ENCODE measurements around the gene CTIF.

Gene CTIF

DNA sequence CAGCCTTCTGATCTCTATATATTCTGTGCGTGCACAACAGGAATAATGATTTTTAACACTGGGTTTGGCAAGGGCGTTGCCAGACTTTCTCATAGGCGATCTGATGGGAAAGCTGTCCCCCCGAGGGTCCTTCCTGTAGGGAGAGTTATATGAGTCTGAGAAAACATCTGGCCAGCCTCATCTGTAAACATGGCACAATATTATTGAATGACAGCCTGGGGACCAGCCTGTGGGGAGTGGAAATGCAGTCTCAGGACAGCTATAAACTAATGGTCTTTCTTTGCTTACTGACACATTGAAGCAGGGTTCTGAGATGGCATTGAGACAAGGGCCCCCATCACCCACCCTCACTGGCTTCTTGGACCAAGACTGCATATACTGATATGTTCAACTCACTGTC, 62.5 kb downstream of the CTIF start:
- no peak for DNase-seq (ENCODE audit: low read depth, low spot score)
- WGBS (ENCODE audit: insufficient coverage, insufficient read length), result no CpG with 5 or more reads among the region's 4 CpGs
- Histone ChIP-seq H3K27ac (ENCODE audit: low read length) (no peak overlapping the region), H3K27me3 (ENCODE audit: control insufficient read depth, insufficient read depth, low read length) (no peaks in the 10 kb centered on the region), H3K36me3 (ENCODE audit: control insufficient read depth, insufficient read depth, low read length) (no peaks in the 10 kb centered on the region), H3K9me3 (ENCODE audit: control insufficient read depth, insufficient read depth, low read length) (no peaks in the 10 kb centered on the region), H3K4me3 (ENCODE audit: low read length) (no peak overlapping the region), H3K4me1 (ENCODE audit: control insufficient read depth, insufficient read depth, low read length) (0 out of 2 replicates have a peak, but pooled peaks cover 1% of the 10 kb centered on the region)

DNA sequence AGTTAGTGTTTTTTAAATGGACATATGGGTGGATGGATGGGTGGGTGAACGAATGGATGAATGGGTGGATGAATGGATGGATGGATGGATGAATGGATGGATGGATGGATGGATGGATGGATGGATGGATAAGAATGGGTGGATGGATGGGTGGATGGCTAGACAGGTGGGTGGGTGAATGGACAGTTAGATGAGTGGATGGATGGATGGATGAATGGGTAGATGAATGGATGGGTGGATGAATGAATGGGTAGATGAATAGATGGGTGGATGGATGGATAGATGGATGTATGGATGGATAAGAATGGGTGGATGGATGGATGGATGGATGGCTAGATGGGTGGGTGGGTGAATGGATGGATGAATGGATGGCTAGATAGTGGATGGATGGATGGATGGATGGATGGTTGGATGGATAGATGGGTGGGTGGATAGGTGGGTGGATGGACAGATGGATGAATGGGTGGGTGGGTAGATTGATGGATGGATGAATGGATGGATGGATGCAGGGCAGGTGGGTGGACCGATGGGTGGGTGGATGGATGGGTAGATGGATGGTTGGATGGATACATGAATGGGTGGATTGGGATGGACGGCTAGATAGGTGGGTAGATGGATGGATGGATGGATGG, 64.0 kb downstream of the CTIF start:
- DNase-seq (ENCODE audit: low read depth, low spot score), result no peak
- H3K9me3 ChIP-seq (ENCODE audit: control insufficient read depth, insufficient read depth, low read length), result no peaks in the 10 kb centered on the region
- no peaks in the 10 kb centered on the region for H3K36me3 ChIP-seq (ENCODE audit: control insufficient read depth, insufficient read depth, low read length)
- H3K4me1 ChIP-seq (ENCODE audit: control insufficient read depth, insufficient read depth, low read length), result 0 out of 2 replicates have a peak, but pooled peaks cover 1% of the 10 kb centered on the region
- H3K27ac ChIP-seq (ENCODE audit: low read length), result no peak overlapping the region
- 100% methylated on average over 1 of the region's 3 CpGs for WGBS (ENCODE audit: insufficient coverage, insufficient read length)
- no peaks in the 10 kb centered on the region for H3K27me3 ChIP-seq (ENCODE audit: control insufficient read depth, insufficient read depth, low read length)
- no peak overlapping the region for H3K4me3 ChIP-seq (ENCODE audit: low read length)

DNA sequence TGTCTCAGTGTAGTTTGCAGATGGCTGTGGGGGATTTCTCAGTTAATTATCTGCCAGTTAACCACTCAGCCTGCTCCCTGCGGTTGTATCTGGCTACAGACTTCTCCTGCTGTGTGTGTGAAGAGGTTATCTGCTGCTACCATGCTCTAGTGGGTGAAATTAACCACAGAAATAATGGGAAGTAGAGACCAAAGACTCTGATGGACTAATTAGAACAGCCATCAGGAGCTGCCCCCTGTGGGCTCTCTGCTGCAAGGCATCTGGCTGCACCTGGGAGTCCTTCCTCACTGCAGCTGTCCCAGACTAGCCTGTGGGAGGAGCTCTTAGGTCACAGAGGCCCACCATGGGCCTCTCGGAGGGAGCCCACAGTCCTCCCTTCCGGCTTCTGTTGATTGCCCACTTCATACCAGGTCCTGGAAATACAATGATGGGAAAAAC, 66.6 kb downstream of the CTIF start:
- 0 out of 2 replicates have a peak, but pooled peaks cover 1% of the 10 kb centered on the region for H3K4me1 ChIP-seq (ENCODE audit: control insufficient read depth, insufficient read depth, low read length)
- H3K27ac ChIP-seq (ENCODE audit: low read length), result no peak overlapping the region
- no peaks in the 10 kb centered on the region for H3K27me3 ChIP-seq (ENCODE audit: control insufficient read depth, insufficient read depth, low read length)
- H3K9me3 ChIP-seq (ENCODE audit: control insufficient read depth, insufficient read depth, low read length), result no peaks in the 10 kb centered on the region
- H3K36me3 ChIP-seq (ENCODE audit: control insufficient read depth, insufficient read depth, low read length), result no peaks in the 10 kb centered on the region
- DNase-seq (ENCODE audit: low read depth, low spot score), result peak; percentile 55
- no CpG with 5 or more reads among the region's 3 CpGs for WGBS (ENCODE audit: insufficient coverage, insufficient read length)
- no peak overlapping the region for H3K4me3 ChIP-seq (ENCODE audit: low read length)

DNA sequence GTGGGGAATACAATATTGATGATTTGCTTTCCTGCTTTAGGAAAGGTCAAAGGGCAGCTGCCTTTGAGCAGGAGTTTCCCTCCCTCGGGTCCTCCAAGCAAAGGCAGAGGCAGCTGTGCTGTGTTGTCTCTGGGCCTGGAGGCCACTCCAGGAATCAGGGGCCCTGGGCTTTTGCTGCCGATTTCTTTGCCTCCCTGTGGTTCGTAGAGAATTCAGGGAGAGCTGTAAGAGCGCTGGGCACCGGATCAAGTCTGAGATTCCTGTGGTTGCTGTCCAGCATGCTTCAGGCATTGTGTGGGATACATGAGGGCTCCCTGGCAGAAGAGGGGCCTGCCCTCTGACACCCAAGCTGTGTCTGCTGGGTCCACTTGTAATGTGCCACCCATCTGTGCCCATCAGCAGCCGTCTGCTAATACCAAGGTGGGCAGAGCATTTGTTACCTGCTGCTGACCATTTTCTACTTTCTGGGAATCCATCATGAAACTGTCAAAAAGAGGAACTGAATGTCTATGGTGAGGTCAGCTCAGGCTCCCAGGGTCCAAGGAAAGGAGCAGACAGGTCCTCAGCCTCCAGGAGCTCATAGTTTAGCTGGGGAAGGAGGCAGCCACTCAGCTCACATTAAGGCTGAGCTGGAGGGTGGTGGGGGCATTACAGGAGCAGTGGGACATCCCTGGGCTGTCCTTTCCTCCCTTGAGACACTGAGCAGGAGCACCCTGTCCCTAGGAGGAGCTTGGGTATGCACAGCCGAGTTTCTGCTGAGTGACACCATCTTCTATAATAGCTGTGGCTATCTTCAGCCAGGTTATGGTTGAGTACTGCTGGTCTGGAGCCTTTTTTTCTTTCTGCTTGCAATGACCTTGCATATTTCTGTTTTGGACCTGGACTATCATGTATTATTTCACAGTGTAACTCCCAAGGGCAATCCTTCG, 68.5 kb downstream of the CTIF start:
- H3K27ac ChIP-seq (ENCODE audit: low read length), result no peak overlapping the region
- DNase-seq (ENCODE audit: low read depth, low spot score), result no peak
- H3K27me3 ChIP-seq (ENCODE audit: control insufficient read depth, insufficient read depth, low read length), result no peaks in the 10 kb centered on the region
- H3K9me3 ChIP-seq (ENCODE audit: control insufficient read depth, insufficient read depth, low read length), result no peaks in the 10 kb centered on the region
- WGBS (ENCODE audit: insufficient coverage, insufficient read length), result no CpG with 5 or more reads among the region's 8 CpGs
- no peak overlapping the region for H3K4me3 ChIP-seq (ENCODE audit: low read length)
- no peaks in the 10 kb centered on the region for H3K36me3 ChIP-seq (ENCODE audit: control insufficient read depth, insufficient read depth, low read length)
- 0 out of 2 replicates have a peak, but pooled peaks cover 1% of the 10 kb centered on the region for H3K4me1 ChIP-seq (ENCODE audit: control insufficient read depth, insufficient read depth, low read length)

DNA sequence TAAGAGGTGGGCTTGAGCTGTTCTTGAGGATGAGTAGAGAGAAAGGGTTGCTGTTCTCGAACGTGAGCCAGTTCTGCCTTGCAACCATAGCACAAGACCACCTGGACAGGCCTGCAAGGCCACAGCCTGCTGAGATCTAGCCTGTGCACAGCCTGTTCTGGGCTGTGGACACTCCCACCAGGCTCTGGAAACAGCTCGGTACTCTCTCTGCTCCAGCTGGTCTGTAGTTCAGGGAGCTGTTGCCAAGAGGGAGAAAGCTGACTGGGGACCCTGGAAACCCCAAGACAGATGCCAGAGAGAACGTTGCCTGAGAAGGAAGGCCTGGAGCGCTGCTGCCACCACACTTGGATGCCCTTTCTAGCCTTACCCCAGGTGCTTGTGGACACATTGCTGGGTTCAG, 69.8 kb downstream of the CTIF start:
- WGBS (ENCODE audit: insufficient coverage, insufficient read length), result no CpG with 5 or more reads among the region's 5 CpGs
- Histone ChIP-seq H3K27me3 (ENCODE audit: control insufficient read depth, insufficient read depth, low read length) (no peaks in the 10 kb centered on the region), H3K4me3 (ENCODE audit: low read length) (no peak overlapping the region), H3K9me3 (ENCODE audit: control insufficient read depth, insufficient read depth, low read length) (no peaks in the 10 kb centered on the region), H3K4me1 (ENCODE audit: control insufficient read depth, insufficient read depth, low read length) (peaks cover 5% of the 10 kb centered on the region), H3K27ac (ENCODE audit: low read length) (no peak overlapping the region), H3K36me3 (ENCODE audit: control insufficient read depth, insufficient read depth, low read length) (no peaks in the 10 kb centered on the region)
- no peak for DNase-seq (ENCODE audit: low read depth, low spot score)

DNA sequence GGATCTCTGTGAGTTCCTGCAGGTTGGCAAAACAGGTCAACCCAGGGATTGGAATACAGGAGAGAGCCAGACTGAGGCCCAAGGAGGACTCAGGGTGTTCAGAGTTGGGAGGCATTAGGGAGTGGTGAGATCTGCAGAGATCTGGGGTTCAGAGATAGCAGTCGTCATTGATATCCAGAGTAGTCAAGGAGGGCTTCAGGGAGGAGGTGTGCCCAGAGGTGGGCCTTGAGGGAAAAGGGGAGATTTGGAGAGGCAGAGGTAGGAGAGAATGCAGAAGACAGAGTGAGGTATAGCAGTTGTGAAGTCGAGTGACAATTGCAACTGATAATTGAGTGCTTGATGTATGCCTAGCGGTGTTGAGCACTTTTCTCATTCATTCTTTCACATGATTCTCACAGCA, 70.3 kb downstream of the CTIF start:
- no CpG with 5 or more reads among the region's 3 CpGs for WGBS (ENCODE audit: insufficient coverage, insufficient read length)
- Histone ChIP-seq H3K4me3 (ENCODE audit: low read length) (no peak overlapping the region), H3K9me3 (ENCODE audit: control insufficient read depth, insufficient read depth, low read length) (no peaks in the 10 kb centered on the region), H3K36me3 (ENCODE audit: control insufficient read depth, insufficient read depth, low read length) (no peaks in the 10 kb centered on the region), H3K27ac (ENCODE audit: low read length) (no peak overlapping the region), H3K4me1 (ENCODE audit: control insufficient read depth, insufficient read depth, low read length) (peaks cover 7% of the 10 kb centered on the region), H3K27me3 (ENCODE audit: control insufficient read depth, insufficient read depth, low read length) (no peaks in the 10 kb centered on the region)
- no peak for DNase-seq (ENCODE audit: low read depth, low spot score)

DNA sequence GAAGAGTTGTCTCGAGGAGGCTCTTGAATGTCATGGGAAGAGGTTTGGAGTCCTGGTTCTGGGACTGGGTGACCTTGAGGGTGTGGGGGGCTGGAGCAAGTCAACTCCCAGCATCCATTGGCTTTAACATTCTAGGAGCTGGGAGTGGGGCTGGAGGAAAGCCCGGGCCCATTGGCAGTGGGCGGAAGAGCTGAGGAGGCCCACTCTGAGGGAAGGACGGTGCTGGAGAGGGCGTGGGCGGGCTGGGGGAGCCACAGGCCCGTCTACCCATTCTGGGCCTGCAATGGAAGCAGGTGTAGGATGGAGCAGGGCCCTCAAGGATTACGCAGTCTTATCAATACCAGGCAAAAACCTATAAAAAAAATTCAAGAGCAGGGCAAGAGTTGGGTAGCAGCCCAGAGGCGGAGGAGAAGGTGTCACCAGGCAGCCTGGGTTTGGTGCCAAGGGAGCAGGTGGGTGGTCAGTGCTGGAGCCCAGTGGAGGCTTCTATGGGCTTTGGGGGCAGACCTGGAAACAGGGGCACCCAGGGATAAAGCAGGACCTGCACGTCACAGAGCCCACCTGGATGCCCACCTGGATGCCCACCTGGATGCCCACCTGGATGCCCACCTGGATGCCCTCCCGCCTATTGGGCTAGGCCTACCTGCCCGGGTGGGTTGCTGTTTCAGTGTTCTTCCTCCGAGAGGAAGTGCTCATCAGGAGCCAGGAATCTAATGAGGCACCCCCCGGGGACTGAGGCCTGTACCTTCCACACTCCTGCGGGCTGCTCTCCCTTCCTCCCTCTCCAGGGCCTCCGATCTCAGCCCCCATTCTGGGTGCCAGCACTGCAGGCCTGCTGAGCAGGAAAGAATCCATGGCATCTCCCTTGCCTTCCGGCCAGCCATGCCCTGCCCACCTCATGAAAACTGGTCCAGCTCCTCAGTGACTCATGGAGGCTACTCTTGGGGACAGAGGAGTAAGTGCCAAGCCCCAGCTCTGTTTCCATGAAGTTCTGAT, 71.3 kb downstream of the CTIF start:
- peaks cover 7% of the 10 kb centered on the region for H3K4me1 ChIP-seq (ENCODE audit: control insufficient read depth, insufficient read depth, low read length)
- DNase-seq (ENCODE audit: low read depth, low spot score), result no peak
- H3K4me3 ChIP-seq (ENCODE audit: low read length), result no peak overlapping the region
- H3K9me3 ChIP-seq (ENCODE audit: control insufficient read depth, insufficient read depth, low read length), result no peaks in the 10 kb centered on the region
- H3K27ac ChIP-seq (ENCODE audit: low read length), result no peak overlapping the region
- WGBS (ENCODE audit: insufficient coverage, insufficient read length), result no CpG with 5 or more reads among the region's 17 CpGs
- no peaks in the 10 kb centered on the region for H3K27me3 ChIP-seq (ENCODE audit: control insufficient read depth, insufficient read depth, low read length)
- H3K36me3 ChIP-seq (ENCODE audit: control insufficient read depth, insufficient read depth, low read length), result no peaks in the 10 kb centered on the region

DNA sequence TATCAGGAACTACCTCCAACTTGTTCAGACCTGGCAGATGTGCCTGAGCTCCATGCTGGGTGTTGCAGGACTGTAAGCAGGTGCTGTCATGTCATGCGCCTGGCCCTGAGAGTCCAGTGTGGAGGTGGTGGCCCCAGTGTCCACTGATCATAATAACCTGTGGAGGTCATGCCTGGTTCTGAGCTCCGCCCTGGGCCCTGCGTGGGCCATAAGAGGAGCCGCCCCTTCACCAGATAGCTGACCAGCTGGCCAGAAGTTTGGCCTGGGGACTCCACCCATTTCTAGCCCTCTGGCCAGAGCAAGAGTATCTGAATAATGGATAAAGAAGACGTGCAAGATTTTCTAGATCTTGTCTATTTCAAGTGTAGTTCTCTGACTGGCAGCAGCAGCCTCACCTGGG, 72.4 kb downstream of the CTIF start:
- no peaks in the 10 kb centered on the region for H3K36me3 ChIP-seq (ENCODE audit: control insufficient read depth, insufficient read depth, low read length)
- no peaks in the 10 kb centered on the region for H3K27me3 ChIP-seq (ENCODE audit: control insufficient read depth, insufficient read depth, low read length)
- no peak overlapping the region for H3K4me3 ChIP-seq (ENCODE audit: low read length)
- no CpG with 5 or more reads among the region's 5 CpGs for WGBS (ENCODE audit: insufficient coverage, insufficient read length)
- H3K27ac ChIP-seq (ENCODE audit: low read length), result no peak overlapping the region
- no peaks in the 10 kb centered on the region for H3K9me3 ChIP-seq (ENCODE audit: control insufficient read depth, insufficient read depth, low read length)
- H3K4me1 ChIP-seq (ENCODE audit: control insufficient read depth, insufficient read depth, low read length), result peaks cover 6% of the 10 kb centered on the region
- DNase-seq (ENCODE audit: low read depth, low spot score), result no peak

DNA sequence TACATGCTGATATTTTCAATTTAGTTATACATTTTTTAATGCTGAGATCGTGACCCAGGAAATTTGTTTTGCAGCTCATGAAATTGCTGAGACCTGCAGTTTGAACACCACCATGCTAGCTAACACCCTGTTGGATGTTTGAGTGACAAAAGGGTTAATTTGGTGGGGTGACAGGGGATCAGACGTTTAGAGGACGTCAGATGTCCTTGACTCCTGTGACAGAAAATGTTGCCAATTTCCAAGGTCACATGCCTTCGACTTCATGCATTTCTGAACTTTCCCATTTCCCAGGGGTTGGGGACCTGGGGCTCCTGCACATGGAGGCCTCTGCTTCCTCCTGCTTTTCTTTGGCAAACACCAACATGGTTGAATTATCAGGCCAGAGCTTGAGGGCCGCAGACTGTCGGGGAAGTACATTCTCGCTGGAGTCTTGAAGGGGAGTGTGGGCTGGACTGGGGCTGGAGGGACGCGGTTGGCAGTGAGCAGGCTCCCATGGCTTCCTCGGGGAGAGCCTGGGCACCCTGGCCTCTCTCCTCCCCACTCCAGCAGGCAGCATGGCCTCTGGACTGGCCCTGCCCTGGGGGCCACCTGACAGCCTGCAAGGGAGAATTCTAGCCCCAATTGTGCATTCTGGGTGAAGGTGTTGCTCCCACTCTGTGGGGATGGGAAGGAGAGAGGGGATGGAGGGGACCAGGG, 73.1 kb downstream of the CTIF start:
- Histone ChIP-seq H3K27me3 (ENCODE audit: control insufficient read depth, insufficient read depth, low read length) (no peaks in the 10 kb centered on the region), H3K9me3 (ENCODE audit: control insufficient read depth, insufficient read depth, low read length) (no peaks in the 10 kb centered on the region), H3K36me3 (ENCODE audit: control insufficient read depth, insufficient read depth, low read length) (no peaks in the 10 kb centered on the region), H3K4me3 (ENCODE audit: low read length) (no peak overlapping the region), H3K4me1 (ENCODE audit: control insufficient read depth, insufficient read depth, low read length) (peaks cover 6% of the 10 kb centered on the region), H3K27ac (ENCODE audit: low read length) (no peak overlapping the region)
- no peak for DNase-seq (ENCODE audit: low read depth, low spot score)
- no CpG with 5 or more reads among the region's 10 CpGs for WGBS (ENCODE audit: insufficient coverage, insufficient read length)

Data from iPS DF 6.9 (cell line).